Ovary (tissue), 9 donors: ENCODE data around the gene CD300LD. TPM values are rescaled to one million over a fixed set of nuclear protein-coding genes. Genes with fewer than 3 reads are reported as not detected.

Experiments
- DNase-seq, 5 donors: peaks; one replicate each; pipeline ENCODE4 v3.0.0-alpha.2; 2019 to 2020
- H3K27ac ChIP-seq, 2 donors: fragments of 200-600 bp; one replicate each; pipeline versions ENCODE4 v1.5.1 to v1.8.0; 2019 to 2022
- H3K27me3 ChIP-seq: fragments of 200-600 bp; one replicate; pipeline ENCODE4 v1.8.0; 2022
- H3K36me3 ChIP-seq: fragments of 200-600 bp; sonication (generic); one replicate; pipeline ENCODE4 v1.5.1; 2019
- H3K4me1 ChIP-seq: one replicate; pipeline ENCODE4 v1.8.1; 2013; ENCODE audit warnings: mild to moderate bottlenecking, moderate library complexity; ENCODE audit not compliant: insufficient read depth
- H3K4me3 ChIP-seq: fragments of 200-600 bp; sonication (generic); one replicate; pipeline ENCODE4 v1.5.1; 2017
- H3K9me3 ChIP-seq, 2 donors: fragments of 200-600 bp in 1 of 2; sonication (generic) in 1 of 2; one replicate each; pipeline versions ENCODE4 v1.5.1 to v1.8.1; 2013 to 2019; ENCODE audit warnings: mild to moderate bottlenecking in 1 of 2, moderate library complexity in 1 of 2
- CTCF ChIP-seq, 3 donors: fragments of 450-650 bp in 2 of 3; fragments of 200-600 bp in 1 of 3; IDR thresholded peaks; one replicate each; pipeline versions ENCODE4 v1.5.1 to v1.8.0; 2016 to 2022; ENCODE audit warnings: antibody characterized with exemption in 3 of 3, mild to moderate bottlenecking in 1 of 3
- EP300 ChIP-seq: sonication (generic); formaldehyde crosslinking; IDR thresholded peaks from one replicate; pipeline ENCODE4 v1.6.1; 2017; ENCODE audit warnings: antibody characterized with exemption
- POLR2A ChIP-seq: fragments of 450-650 bp; IDR thresholded peaks from one replicate; pipeline ENCODE4 v1.6.1; 2017; ENCODE audit warnings: antibody characterized with exemption, mild to moderate bottlenecking, moderate library complexity
- WGBS, 3 donors: extraction: QIAGEN DNeasy Blood & Tissue Kit in 1 of 3; methylation state at CpG; one replicate each; pipeline versions ENCODE4 v1.1.5 to v1.1.7; 2013 to 2017; 5-methylcytosine and 5-hydroxymethylcytosine counted together
- intact Hi-C, 4 donors: fragments of 100-400 bp; cut with DNase I; formaldehyde crosslinking; loops; one replicate each; pipeline versions ENCODE4 v1.11.0 to v1.15.1; 2022 to 2023
- polyA plus RNA-seq, 2 donors: library from polyadenylated mRNA; stranded (reverse); fragments of 200-250 nt in 1 of 2; fragments of 350-450 nt in 1 of 2; fragmentation: Illumina TruSeq in 1 of 2; extraction: RNeasy Lipid Tissue Mini Kit (QIAGEN cat#74804) in 1 of 2; gene quantifications; one replicate each; pipeline ENCODE4 v1.2.3, GENCODE V29; 2013 to 2014
- total RNA-seq, 7 donors: library from RNA; depleted of rRNA in 2 of 7; stranded (reverse); fragments of >200 nt in 2 of 7; fragmentation: NEBNext Ultra II Directional in 3 of 7; extraction: Animal tissue kit (Norgen Biotek cat#: 25700) in 3 of 7; gene quantifications; one replicate each; pipeline versions ENCODE4 v1.1.0 to v1.2.4, GENCODE V29; 2016 to 2023
- donor health status: DM: no; HTN: no; CAD: no; lungs with moderate emphysema.
- donor health status: DM: no; HTN: no; CAD: no.
- donor health status: Bipolar disorder and iron deficiency.
- donor health status: DM: yes; HTN: yes; CAD: no.
- donor health status: DM: no; HTN: no; CAD: no.
- donor health status: DM: yes; HTN: yes; CAD: no.

CD300LD gene
- total and polyA plus RNA-seq, 9 donors, result not detected

DNA sequence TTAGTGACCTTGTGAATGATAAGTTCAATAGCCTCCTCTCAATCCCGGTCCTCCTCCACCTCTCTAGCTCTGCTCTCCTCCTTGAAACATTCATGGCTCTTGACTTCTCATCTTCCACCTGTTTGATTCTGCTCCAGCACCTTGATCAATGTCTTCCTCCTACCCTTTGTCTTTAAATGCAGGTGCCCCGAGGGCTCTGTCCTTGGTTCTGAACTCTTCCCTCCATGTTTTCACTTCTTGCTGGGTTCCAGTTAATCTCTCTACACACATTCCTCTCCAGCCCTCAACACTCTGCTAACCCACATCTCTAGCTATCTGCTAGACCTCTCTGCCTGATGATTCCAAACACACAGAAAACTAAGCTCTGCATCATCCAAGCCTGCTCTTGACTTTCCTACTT lies 18.0 kb upstream of the CD300LD start:
- Histone ChIP-seq H3K27ac (no peak overlapping the region), H3K27me3 (no peaks in the 10 kb centered on the region), H3K36me3 (no peaks in the 10 kb centered on the region), H3K4me1 (no peaks in the 10 kb centered on the region), H3K9me3 (no peaks in the 10 kb centered on the region), H3K4me3 (no peak overlapping the region)
- no peak for TF ChIP-seq EP300
- TF ChIP-seq CTCF (IDR thresholded peaks at IDR 0.05), result no peak
- no peak for TF ChIP-seq POLR2A
- intact Hi-C loops, result loop anchor here in 1 of 4 donors (10.0 kb wide), 1 partner anchor 55 kb away; no protein-coding TSS in a partner anchor
- 23 to 38% (median 30%) methylated on average over 2 of the region's 2 CpGs for WGBS, 3 donors
- no peak for DNase-seq

DNA sequence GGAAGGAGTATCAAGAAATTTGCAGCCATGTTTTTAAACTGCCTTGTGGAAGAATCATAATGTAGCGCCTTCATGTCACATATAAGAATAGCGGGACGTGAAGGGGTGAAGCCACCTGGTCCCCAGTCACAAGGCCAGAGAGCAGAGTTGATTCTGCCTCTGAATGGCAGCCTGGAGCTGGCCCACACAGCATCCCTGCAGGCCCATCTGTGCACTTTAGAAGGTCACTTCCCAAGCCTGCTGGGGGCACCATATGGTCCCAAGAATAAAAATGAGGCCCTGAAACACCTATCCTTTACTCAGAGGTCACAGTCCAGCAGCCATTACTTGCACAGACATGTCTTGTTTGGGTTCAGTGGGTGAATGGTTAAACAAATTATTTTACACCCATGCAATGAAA lies 16.4 kb upstream of the CD300LD start:
- Histone ChIP-seq H3K27me3 (no peaks in the 10 kb centered on the region), H3K36me3 (no peaks in the 10 kb centered on the region), H3K4me3 (no peak overlapping the region), H3K9me3 (no peaks in the 10 kb centered on the region), H3K27ac (no peak overlapping the region), H3K4me1 (no peaks in the 10 kb centered on the region)
- TF ChIP-seq POLR2A, result no peak
- no peak for TF ChIP-seq EP300
- TF ChIP-seq CTCF (IDR thresholded peaks at IDR 0.05), result no peak
- no peak for DNase-seq
- intact Hi-C loops, result no loop called here
- WGBS, 3 donors, result 87 to 98% (median 91%) methylated on average over 3 of the region's 3 CpGs

GRCh38 chr17:74607221-74607620 lies 15.1 kb upstream of the CD300LD start:
- no peaks in the 10 kb centered on the region for H3K27me3 ChIP-seq
- WGBS, 3 donors, result 74 to 78% (median 74%) methylated on average over 1 of the region's 1 CpG
- intact Hi-C loops, result no loop called here
- H3K36me3 ChIP-seq, result no peaks in the 10 kb centered on the region
- no peak for DNase-seq
- TF ChIP-seq EP300 (no peak), POLR2A (no peak), CTCF (IDR thresholded peaks at IDR 0.05) (no peak)
- no peaks in the 10 kb centered on the region for H3K9me3 ChIP-seq
- no peak overlapping the region for H3K4me3 ChIP-seq
- no peaks in the 10 kb centered on the region for H3K4me1 ChIP-seq
- no peak overlapping the region for H3K27ac ChIP-seq

DNA sequence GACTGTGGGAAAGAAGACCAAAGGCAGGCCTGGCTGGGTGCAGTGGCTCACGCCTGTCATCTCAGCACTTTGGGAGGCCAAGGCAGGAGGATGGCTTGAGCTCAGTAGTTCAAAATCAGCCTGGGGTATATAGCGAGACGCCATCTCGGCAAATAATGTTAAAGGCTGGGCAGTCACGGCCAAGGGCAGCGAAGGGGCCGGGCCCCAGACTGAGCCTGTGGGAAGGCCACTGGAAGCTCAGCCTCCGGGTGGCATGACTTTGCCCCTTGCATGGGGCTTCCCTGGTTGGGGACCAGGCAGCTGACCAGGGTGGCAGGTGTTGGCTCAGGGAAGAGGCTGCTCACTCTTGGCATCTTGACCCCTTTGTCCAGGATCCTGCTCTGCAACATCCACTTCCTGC lies 14.0 kb upstream of the CD300LD start:
- Histone ChIP-seq H3K27me3 (no peaks in the 10 kb centered on the region), H3K9me3 (no peaks in the 10 kb centered on the region), H3K4me1 (no peaks in the 10 kb centered on the region), H3K4me3 (no peak overlapping the region), H3K27ac (no peak overlapping the region), H3K36me3 (no peaks in the 10 kb centered on the region)
- DNase-seq, result no peak
- TF ChIP-seq CTCF (IDR thresholded peaks at IDR 0.05) (no peak), POLR2A (no peak), EP300 (no peak)
- WGBS, 3 donors, result 79 to 93% (median 89%) methylated on average over 5 to 8 of the region's 8 CpGs
- intact Hi-C loops, result no loop called here
